CD4-positive, alpha-beta memory T cell (primary cell): ENCODE measurements around the gene NTNG2. TPM values are rescaled to one million over a fixed set of nuclear protein-coding genes. Genes with fewer than 3 reads are reported as not detected.
A peak's percentile ranks its signal among the peaks of the same experiment; 100 is the strongest.

Source experiments
- CTCF ChIA-PET: fragments of 350-600 bp; sonication (Branson Sonifier 250); formaldehyde crosslinking; loops from one replicate; lab custom pipeline; 2021; ENCODE audit warnings: inconsistent platforms; ENCODE audit not compliant: partially characterized antibody; lab: Charles Lee
- POLR2A ChIA-PET: fragments of 350-600 bp; sonication (Branson Sonifier 250); formaldehyde crosslinking; loops from one replicate; lab custom pipeline; 2021; ENCODE audit not compliant: partially characterized antibody; lab: Charles Lee
- DNase-seq, 5 donors: peaks; one replicate each; pipeline versions ENCODE4 v3.0.0 to v3.0.0-alpha.2; 2020 to 2022; ENCODE audit warnings: mixed read lengths in 1 of 5
- H3K27ac ChIP-seq: one replicate; pipeline ENCODE4 v1.7.0; 2013; ENCODE audit warnings: low read depth, low read length
- H3K27me3 ChIP-seq: 2 replicates; pipeline ENCODE4 v1.7.0; 2013; ENCODE audit warnings: mild to moderate bottlenecking, low read length, moderate library complexity; ENCODE audit not compliant: insufficient read depth
- H3K36me3 ChIP-seq: 2 replicates; pipeline ENCODE4 v1.7.0; 2013; ENCODE audit warnings: mild to moderate bottlenecking, low read length, moderate library complexity; ENCODE audit not compliant: insufficient read depth
- H3K4me1 ChIP-seq: 2 replicates; pipeline ENCODE4 v1.7.0; 2013; ENCODE audit warnings: mild to moderate bottlenecking, low read length, moderate library complexity; ENCODE audit not compliant: insufficient read depth
- H3K4me3 ChIP-seq, 2 donors: one replicate each; pipeline ENCODE4 v1.7.0; 2013; ENCODE audit warnings: low read length in 2 of 2, mild to moderate bottlenecking in 1 of 2
- H3K9me3 ChIP-seq, 2 donors: one replicate each; pipeline ENCODE4 v1.7.0; 2013; ENCODE audit warnings: low read length in 2 of 2, control low read depth in 1 of 2; ENCODE audit not compliant: control insufficient read depth in 1 of 2
- H3K27ac Mint-ChIP-seq, 7 donors: one replicate each; pipeline ENCODE4 v1.8.0; 2020 to 2021; ENCODE audit warnings: mixed read lengths in 7 of 7, mild to moderate bottlenecking in 6 of 7, inconsistent platforms in 3 of 7, moderate library complexity in 3 of 7
- H3K27me3 Mint-ChIP-seq, 2 donors: one replicate each; pipeline ENCODE4 v1.8.0; 2020 to 2021; ENCODE audit warnings: mixed read lengths in 2 of 2
- H3K36me3 Mint-ChIP-seq, 2 donors: one replicate each; pipeline ENCODE4 v1.8.0; 2020 to 2021; ENCODE audit warnings: mixed read lengths in 2 of 2, inconsistent platforms in 1 of 2, mild to moderate bottlenecking in 1 of 2
- H3K4me1 Mint-ChIP-seq, 4 donors: one replicate each; pipeline ENCODE4 v1.8.0; 2020 to 2021; ENCODE audit warnings: mixed read lengths in 4 of 4, mild to moderate bottlenecking in 1 of 4
- H3K4me3 Mint-ChIP-seq, 8 donors: one replicate each; pipeline ENCODE4 v1.8.0; 2020 to 2021; ENCODE audit warnings: mixed read lengths in 8 of 8, mild to moderate bottlenecking in 7 of 8, moderate library complexity in 6 of 8, inconsistent platforms in 3 of 8
- H3K9me3 Mint-ChIP-seq, 8 donors: one replicate each; pipeline ENCODE4 v1.8.0; 2020 to 2021; ENCODE audit warnings: mixed read lengths in 8 of 8, mild to moderate bottlenecking in 5 of 8, inconsistent platforms in 3 of 8, moderate library complexity in 1 of 8
- intact Hi-C: fragments of 100-400 bp; cut with micrococcal nuclease; formaldehyde crosslinking; loops from one replicate; pipeline ENCODE4 v1.15.1; 2023
- polyA plus RNA-seq, 2 donors: library from polyadenylated mRNA; unstranded; fragments of 300-500 nt; fragmentation: Illumina TruSeq; gene quantifications; one replicate each; pipeline ENCODE4 v1.2.3, GENCODE V29; 2021
- total RNA-seq, 2 experiments: library from RNA; stranded (reverse); gene quantifications; one replicate each; pipeline ENCODE4 v1.2.3, GENCODE V29; 2021

The NTNG2 gene
- total and polyA plus RNA-seq, 4 experiments from 2014 or later = 1.0 to 8.8 (median 3.6) TPM

DNA sequence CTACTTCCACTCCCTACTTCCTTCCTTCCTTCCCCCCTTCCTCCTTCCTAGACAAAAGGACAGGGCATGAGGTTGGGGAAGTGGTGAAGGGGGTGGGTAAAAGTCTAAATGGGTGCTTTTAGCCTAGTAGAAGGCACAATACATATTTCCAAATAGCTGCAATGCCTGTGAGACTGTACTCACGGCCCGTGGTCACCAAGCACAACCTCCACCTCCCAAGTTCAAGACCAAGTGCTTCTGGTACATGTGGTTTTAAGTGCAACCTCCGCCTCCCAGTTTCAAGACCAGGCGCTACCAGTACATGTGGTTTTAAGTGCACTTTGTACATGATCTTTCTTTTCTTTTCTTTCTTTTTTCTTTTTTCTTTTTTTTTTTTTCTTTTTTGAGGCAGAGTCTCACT, 14.5 kb upstream of the NTNG2 start:
- Histone ChIP-seq H3K4me1 (no peaks in the 10 kb centered on the region), H3K36me3 (no peaks in the 10 kb centered on the region), H3K27me3 (no peaks in the 10 kb centered on the region), H3K9me3 (no peaks in the 10 kb centered on the region), H3K4me3 (no peak overlapping the region), H3K27ac (no peak overlapping the region)
- intact Hi-C loops = no loop called here
- Mint-ChIP-seq H3K4me1 (no peaks in the 10 kb centered on the region), H3K4me3 (no peak overlapping the region), H3K9me3 (peaks cover 0 to 2% (median 0%) of the 10 kb centered on the region in 8 donors), H3K36me3 (no peaks in the 10 kb centered on the region), H3K27ac (no peak overlapping the region), H3K27me3 (peaks cover 37 to 52% of the 10 kb centered on the region in 2 donors)
- ChIA-PET CTCF (no interaction called here), POLR2A (no interaction called here)
- no peak for DNase-seq

DNA sequence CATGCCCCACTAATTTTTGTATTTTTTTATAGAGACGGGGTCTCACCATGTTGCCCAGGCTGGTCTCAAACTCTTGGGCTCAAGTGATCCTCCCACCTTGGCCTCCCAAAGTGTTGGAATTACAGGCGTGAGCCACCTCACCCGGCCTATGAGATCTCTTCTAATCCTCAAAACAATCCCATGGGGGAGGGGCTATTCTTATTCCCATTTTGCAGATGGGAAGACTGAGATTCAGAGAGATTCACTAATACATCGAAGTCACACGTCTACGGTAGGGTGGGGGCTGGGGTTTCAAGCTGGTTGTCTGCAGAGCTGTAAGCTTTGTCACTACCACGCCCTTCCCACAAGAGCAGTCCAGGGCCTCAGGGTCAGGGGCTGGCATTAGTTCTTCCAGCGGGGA, 14.0 kb upstream of the NTNG2 start:
- Histone ChIP-seq H3K27ac (no peak overlapping the region), H3K4me3 (no peak overlapping the region), H3K4me1 (no peaks in the 10 kb centered on the region), H3K36me3 (no peaks in the 10 kb centered on the region), H3K27me3 (no peaks in the 10 kb centered on the region), H3K9me3 (no peaks in the 10 kb centered on the region)
- DNase-seq = no peak
- Mint-ChIP-seq H3K4me1 (no peaks in the 10 kb centered on the region), H3K4me3 (no peak overlapping the region), H3K27ac (no peak overlapping the region), H3K27me3 (peaks cover 38 to 53% of the 10 kb centered on the region in 2 donors), H3K36me3 (no peaks in the 10 kb centered on the region), H3K9me3 (peaks cover 0 to 2% (median 0%) of the 10 kb centered on the region in 8 donors)
- ChIA-PET CTCF (no interaction called here), POLR2A (no interaction called here)
- intact Hi-C loops = no loop called here

DNA sequence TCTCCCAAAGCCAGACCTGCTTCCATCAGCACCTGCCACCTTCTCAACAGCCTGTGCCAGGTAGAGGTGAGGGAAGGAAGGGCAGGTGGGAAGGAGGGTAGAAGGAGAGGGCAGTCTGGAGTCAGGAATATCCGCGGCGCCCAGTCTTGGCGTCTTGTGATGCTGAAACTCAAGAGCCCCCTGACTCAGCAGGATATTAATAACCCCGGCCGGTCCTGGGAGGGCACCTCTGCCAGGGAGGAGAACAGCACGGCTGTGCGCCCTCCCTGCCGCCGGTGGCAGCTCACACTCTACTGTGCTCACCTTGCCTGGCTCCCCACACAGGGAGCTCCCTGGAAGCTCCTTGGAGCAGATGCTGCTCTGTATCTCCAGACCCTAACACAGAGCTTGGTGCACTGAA, 11.6 kb upstream of the NTNG2 start:
- H3K27ac Mint-ChIP-seq = no peak overlapping the region
- no peaks in the 10 kb centered on the region for H3K27me3 ChIP-seq
- no peak overlapping the region for H3K27ac ChIP-seq
- ChIA-PET POLR2A (no interaction called here), CTCF (no interaction called here)
- H3K36me3 ChIP-seq = no peaks in the 10 kb centered on the region
- no peaks in the 10 kb centered on the region for H3K4me1 ChIP-seq
- no peaks in the 10 kb centered on the region for H3K9me3 Mint-ChIP-seq
- no peaks in the 10 kb centered on the region for H3K9me3 ChIP-seq
- H3K4me3 ChIP-seq = no peak overlapping the region
- H3K4me1 Mint-ChIP-seq = no peaks in the 10 kb centered on the region
- H3K27me3 Mint-ChIP-seq = peaks cover 30 to 45% of the 10 kb centered on the region in 2 donors
- no peak for DNase-seq
- H3K4me3 Mint-ChIP-seq = no peak overlapping the region
- no peaks in the 10 kb centered on the region for H3K36me3 Mint-ChIP-seq
- intact Hi-C loops = no loop called here

DNA sequence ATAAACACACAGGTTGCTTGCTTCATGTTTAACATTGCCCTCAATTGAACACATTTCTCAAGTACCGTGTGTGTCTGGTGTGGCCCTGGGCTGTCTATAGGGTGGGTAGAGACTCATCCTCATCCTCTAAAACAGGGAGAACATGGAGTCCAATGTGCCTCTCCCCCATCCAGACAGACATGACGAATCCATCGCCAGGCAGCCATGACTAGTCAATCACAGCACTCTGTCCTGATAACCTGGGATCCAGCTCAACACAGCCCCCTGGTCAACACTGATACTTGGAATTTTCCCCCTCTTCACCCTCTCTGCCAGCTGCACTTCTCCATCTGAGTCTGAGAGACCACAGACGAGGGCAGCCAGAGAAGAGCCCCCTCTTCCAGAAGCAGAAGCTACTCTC, 10.7 kb upstream of the NTNG2 start:
- Mint-ChIP-seq H3K27ac (no peak overlapping the region), H3K27me3 (peaks cover 28 to 44% of the 10 kb centered on the region in 2 donors), H3K9me3 (no peaks in the 10 kb centered on the region), H3K36me3 (no peaks in the 10 kb centered on the region), H3K4me3 (no peak overlapping the region), H3K4me1 (no peaks in the 10 kb centered on the region)
- intact Hi-C loops = no loop called here
- Histone ChIP-seq H3K27ac (no peak overlapping the region), H3K4me1 (no peaks in the 10 kb centered on the region), H3K27me3 (no peaks in the 10 kb centered on the region), H3K9me3 (no peaks in the 10 kb centered on the region), H3K36me3 (no peaks in the 10 kb centered on the region), H3K4me3 (no peak overlapping the region)
- ChIA-PET CTCF (no interaction called here), POLR2A (no interaction called here)
- no peak for DNase-seq

DNA sequence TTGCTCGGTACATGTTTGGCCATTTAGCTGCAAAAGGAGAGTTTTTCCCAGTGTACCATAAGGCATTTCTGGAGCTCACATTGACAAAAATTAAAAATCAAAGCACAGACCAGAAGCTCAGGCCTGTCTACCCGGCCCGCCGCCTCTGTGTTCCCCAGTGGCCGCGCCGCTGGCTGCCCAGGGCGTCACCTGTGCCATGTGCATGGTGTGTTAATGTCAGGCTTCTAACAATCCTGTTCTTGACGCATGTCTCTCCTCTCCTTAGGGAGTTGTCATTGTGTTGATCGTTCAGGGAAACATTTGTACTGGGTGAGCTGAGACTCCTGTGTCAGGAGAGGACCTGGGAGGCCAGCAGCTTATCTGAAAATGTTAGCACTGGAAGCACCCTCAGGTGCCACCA, 9.6 kb upstream of the NTNG2 start:
- no peaks in the 10 kb centered on the region for H3K4me1 ChIP-seq
- H3K4me3 ChIP-seq = no peak overlapping the region
- H3K9me3 ChIP-seq = no peaks in the 10 kb centered on the region
- H3K27me3 ChIP-seq = peaks cover 4% of the 10 kb centered on the region
- intact Hi-C loops = no loop called here
- ChIA-PET POLR2A (no interaction called here), CTCF (no interaction called here)
- Mint-ChIP-seq H3K4me1 (no peaks in the 10 kb centered on the region), H3K27ac (no peak overlapping the region), H3K27me3 (peaks cover 23 to 39% of the 10 kb centered on the region in 2 donors), H3K9me3 (no peaks in the 10 kb centered on the region), H3K36me3 (no peaks in the 10 kb centered on the region), H3K4me3 (no peak overlapping the region)
- DNase-seq = no peak
- H3K36me3 ChIP-seq = no peaks in the 10 kb centered on the region
- no peak overlapping the region for H3K27ac ChIP-seq

DNA sequence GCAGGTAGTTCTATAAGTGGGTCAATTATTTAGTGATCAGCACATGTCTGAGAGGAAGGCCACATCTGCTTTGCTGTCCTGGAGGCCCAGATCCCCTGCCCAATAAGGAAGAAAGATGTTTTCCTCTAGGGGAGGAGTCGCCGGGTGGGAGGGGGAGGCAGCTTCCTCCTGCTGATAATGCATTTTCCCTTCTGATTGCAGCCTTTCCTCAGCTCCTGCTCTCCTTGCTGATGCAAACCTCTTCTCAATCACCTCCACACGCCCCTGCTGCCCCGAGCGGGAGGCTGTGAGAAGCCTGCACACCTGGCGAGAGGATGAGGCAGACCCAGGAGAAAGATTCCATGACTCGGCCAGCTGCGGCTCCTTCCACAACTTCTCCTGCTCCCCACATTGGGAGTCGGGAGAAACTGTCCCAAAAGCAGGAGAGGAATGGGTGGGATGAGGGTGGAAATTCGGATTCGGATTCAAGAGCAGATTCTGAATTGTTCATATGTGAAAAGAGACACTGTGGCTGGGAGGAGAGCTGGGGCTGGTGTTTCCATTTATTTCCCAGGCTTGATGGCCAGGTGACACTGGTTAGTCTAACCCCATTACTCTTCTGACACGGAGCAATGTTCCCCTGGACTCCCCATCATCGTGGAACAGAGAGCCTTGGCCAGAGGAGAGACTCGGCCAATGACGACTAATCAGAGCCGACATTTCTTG, 6.8 kb upstream of the NTNG2 start:
- intact Hi-C loops = no loop called here
- H3K27me3 Mint-ChIP-seq = peaks cover 13 to 35% of the 10 kb centered on the region in 2 donors
- no peak for DNase-seq
- H3K4me1 Mint-ChIP-seq = no peaks in the 10 kb centered on the region
- no peaks in the 10 kb centered on the region for H3K36me3 Mint-ChIP-seq
- H3K27ac Mint-ChIP-seq = peak overlapping the region in 1 of 7 donors; percentile 43
- Histone ChIP-seq H3K27ac (no peak overlapping the region), H3K4me1 (no peaks in the 10 kb centered on the region), H3K9me3 (no peaks in the 10 kb centered on the region), H3K36me3 (no peaks in the 10 kb centered on the region), H3K4me3 (no peak overlapping the region), H3K27me3 (peaks cover 4% of the 10 kb centered on the region)
- no peaks in the 10 kb centered on the region for H3K9me3 Mint-ChIP-seq
- no peak overlapping the region for H3K4me3 Mint-ChIP-seq
- ChIA-PET POLR2A (no interaction called here), CTCF (no interaction called here)

DNA sequence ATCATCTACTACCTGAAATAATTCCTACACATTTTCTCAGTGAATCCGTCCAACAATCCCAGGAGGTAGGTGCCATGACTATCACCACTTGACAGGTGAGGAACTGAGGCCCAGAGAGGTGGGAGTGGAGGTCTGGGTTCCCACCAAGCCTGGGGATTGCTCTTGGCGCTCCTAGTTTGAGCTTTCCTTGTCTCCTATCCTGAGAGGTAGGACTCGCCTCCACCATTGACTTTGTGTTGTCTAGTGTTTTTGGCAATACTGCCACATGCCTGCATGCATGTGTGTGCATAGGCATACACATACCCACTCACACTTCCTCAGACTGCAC, 6.3 kb upstream of the NTNG2 start:
- ChIA-PET POLR2A (no interaction called here), CTCF (no interaction called here)
- Mint-ChIP-seq H3K36me3 (no peaks in the 10 kb centered on the region), H3K4me3 (no peak overlapping the region), H3K9me3 (no peaks in the 10 kb centered on the region), H3K27ac (no peak overlapping the region), H3K27me3 (peaks cover 13 to 34% of the 10 kb centered on the region in 2 donors), H3K4me1 (peaks cover 0 to under 1% (median 0%) of the 10 kb centered on the region in 4 donors)
- H3K27me3 ChIP-seq = peaks cover 4% of the 10 kb centered on the region
- no peaks in the 10 kb centered on the region for H3K36me3 ChIP-seq
- DNase-seq = no peak
- no peak overlapping the region for H3K4me3 ChIP-seq
- intact Hi-C loops = no loop called here
- no peaks in the 10 kb centered on the region for H3K4me1 ChIP-seq
- no peaks in the 10 kb centered on the region for H3K9me3 ChIP-seq
- H3K27ac ChIP-seq = no peak overlapping the region
